HepG2 (cell line): ENCODE measurements around the gene ADAMTS16. TPM values are rescaled to one million over a fixed set of nuclear protein-coding genes. Genes with fewer than 3 reads are reported as not detected.

ENCODE experiments used
- ATAC-seq: fragments of 200-7000 bp; cut with Tn5 transposase; 3 replicates; pipeline ENCODE4 v1.9.1; 2020; ENCODE audit warnings: mild to moderate bottlenecking, moderate library complexity
- BruUV-seq: library from RNA; stranded (reverse); fragments of 400-500 nt; replicated peaks from 2 replicates; lab custom pipeline; 2021; lab: Mats Ljungman, UMichigan
- CTCF ChIA-PET: fragments of 300-600 bp; formaldehyde crosslinking; extraction: SDS; loops from one replicate; lab custom pipeline; 2021; ENCODE audit warnings: low total read pairs, inconsistent platforms, low intra/inter-chr PET ratio; lab: Yijun Ruan, JAX
- POLR2A ChIA-PET: fragments of 350-600 bp; sonication (Branson Sonifier 250); formaldehyde crosslinking; loops from one replicate; lab custom pipeline; 2020; ENCODE audit warnings: antibody characterized with exemption, inconsistent platforms; lab: Yijun Ruan, JAX
- DNase-seq: peaks from one replicate; pipeline ENCODE4 v3.0.0-alpha.2; 2015; ENCODE audit warnings: low spot score
- FAIRE-seq: peaks from 3 replicates; lab custom pipeline; 2011; peaks lifted over from hg19 to GRCh38; lab: Jason Lieb, UNC
- H2AFZ ChIP-seq: one replicate; pipeline ENCODE4 v1.6.1; 2011; ENCODE audit warnings: low read length, inconsistent platforms
- H3K27ac ChIP-seq: fragments of 300-600 bp; 3 replicates; pipeline ENCODE4 v1.8.0; 2011; ENCODE audit warnings: mixed run types, mild to moderate bottlenecking, mixed read lengths, low read length, inconsistent platforms; ENCODE audit not compliant: insufficient read depth; ENCODE audit errors: extremely low read length
- H3K27me3 ChIP-seq, 2 experiments: fragments of 200-600 bp in 1 of 2; 2 replicates in 1 of 2; 3 replicates in 1 of 2; pipeline versions ENCODE4 v1.6.0 to v1.8.0; 2011; ENCODE audit warnings: low read length in 2 of 2, mild to moderate bottlenecking in 2 of 2, moderate library complexity in 2 of 2, inconsistent platforms in 1 of 2; ENCODE audit not compliant: insufficient read depth in 2 of 2, control insufficient read depth in 1 of 2
- H3K36me3 ChIP-seq, 2 experiments: fragments of 200-600 bp in 1 of 2; replicated peaks in 1 of 2; 2 replicates in 1 of 2; 3 replicates in 1 of 2; pipeline versions ENCODE4 v1.5.1 to v1.8.0; 2011; ENCODE audit warnings: low read length in 2 of 2, inconsistent platforms in 1 of 2; ENCODE audit not compliant: insufficient read depth in 2 of 2, control insufficient read depth in 1 of 2
- H3K4me1 ChIP-seq: 2 replicates; pipeline ENCODE4 v1.5.1; 2012; ENCODE audit warnings: low read length, inconsistent platforms; ENCODE audit not compliant: insufficient read depth
- H3K4me2 ChIP-seq: 2 replicates; pipeline ENCODE4 v1.6.0; 2011; ENCODE audit warnings: low read depth, low read length, inconsistent platforms
- H3K4me3 ChIP-seq, 3 experiments: fragments of 200-600 bp in 1 of 3; sonication (generic), shearing (Covaris generic) in 1 of 3; replicated peaks in 1 of 3; 2 replicates each; pipeline ENCODE4 v1.5.1; 2011 to 2016; ENCODE audit warnings: low read length in 3 of 3, inconsistent platforms in 2 of 3, low read depth in 2 of 3, mild to moderate bottlenecking in 2 of 3, control low read depth in 1 of 3, mixed read lengths in 1 of 3; ENCODE audit not compliant: insufficient read depth in 1 of 3
- H3K79me2 ChIP-seq: one replicate; pipeline ENCODE4 v1.6.1; 2011; ENCODE audit warnings: low read length, inconsistent platforms; ENCODE audit not compliant: insufficient read depth
- H3K9ac ChIP-seq: 2 replicates; pipeline ENCODE4 v1.6.0; 2011; ENCODE audit warnings: mild to moderate bottlenecking, low read depth, low read length, inconsistent platforms; ENCODE audit not compliant: insufficient read depth
- H3K9me3 ChIP-seq: 2 replicates; pipeline ENCODE4 v1.5.1; 2012; ENCODE audit warnings: mild to moderate bottlenecking, low read length
- H4K20me1 ChIP-seq: 2 replicates; pipeline ENCODE4 v1.6.0; 2011; ENCODE audit warnings: inconsistent platforms, mild to moderate bottlenecking, low read length, moderate library complexity; ENCODE audit not compliant: insufficient read depth
- ATAD3A ChIP-seq: sonication (generic); formaldehyde crosslinking; IDR thresholded peaks from 2 replicates; pipeline ENCODE4 v1.4.0; 2020; ENCODE audit warnings: missing genetic modification reagents
- ZNF672 ChIP-seq: sonication (generic); formaldehyde crosslinking; IDR thresholded peaks from 2 replicates; pipeline ENCODE4 v1.8.1; 2022; ENCODE audit warnings: missing genetic modification reagents
- ZSCAN12 ChIP-seq: sonication (generic); formaldehyde crosslinking; IDR thresholded peaks from 2 replicates; pipeline ENCODE4 v1.9.0; 2021; ENCODE audit warnings: mild to moderate bottlenecking, missing genetic modification reagents
- WGBS: methylation state at CpG from one replicate; pipeline ENCODE4 v1.1.6; 2017; ENCODE audit warnings: low lambda C conversion rate; 5-methylcytosine and 5-hydroxymethylcytosine counted together
- in situ Hi-C: cut with HindIII; loops from 2 replicates; pipeline ENCODE4 v1.10.0; 2017; ENCODE audit warnings: low pct_unique_long_range_greater_than_20kb; ENCODE audit not compliant: extremely low pct_ligation_motif_present
- intact Hi-C: fragments of 100-400 bp; cut with micrococcal nuclease; formaldehyde crosslinking; loops from one replicate; pipeline ENCODE4 v1.10.0; 2022; ENCODE audit not compliant: unreplicated experiment
- polyA plus RNA-seq, 8 experiments: library from polyadenylated mRNA; depleted of rRNA in 3 of 8; stranded (reverse) in 7 of 8; unstranded in 1 of 8; fragments of >200 nt; fragmentation: Illumina TruSeq in 4 of 8; extraction: Trizol in 4 of 8; gene quantifications; 2 replicates each; pipeline versions ENCODE4 v1.2.1 to v1.2.3, GENCODE V29; 2011 to 2016; ENCODE audit warnings: low read depth in 4 of 8, missing spikeins in 1 of 8, mixed read lengths in 1 of 8; ENCODE audit not compliant: insufficient read depth in 1 of 8
- total RNA-seq, 5 experiments: library from RNA; depleted of rRNA; stranded (reverse); fragments of >200 nt; fragmentation: Illumina TruSeq; extraction: Trizol; gene quantifications; 2 replicates each; pipeline ENCODE4 v1.2.3, GENCODE V29; 2016; ENCODE audit warnings: low read depth in 1 of 5
- TF ChIP-seq, protein P1 (sequence below): sonication (generic); formaldehyde crosslinking; IDR thresholded peaks from 2 replicates; pipeline ENCODE4 v1.5.1; 2020; ENCODE audit warnings: missing genetic modification reagents, mild to moderate bottlenecking, borderline replicate concordance

The ADAMTS16 gene
- total and polyA plus RNA-seq, 2 of the 13 experiments (the other 11 are each of a cell fraction or from before 2014, with no cell fraction given): 0.02 to 0.03 TPM

DNA sequence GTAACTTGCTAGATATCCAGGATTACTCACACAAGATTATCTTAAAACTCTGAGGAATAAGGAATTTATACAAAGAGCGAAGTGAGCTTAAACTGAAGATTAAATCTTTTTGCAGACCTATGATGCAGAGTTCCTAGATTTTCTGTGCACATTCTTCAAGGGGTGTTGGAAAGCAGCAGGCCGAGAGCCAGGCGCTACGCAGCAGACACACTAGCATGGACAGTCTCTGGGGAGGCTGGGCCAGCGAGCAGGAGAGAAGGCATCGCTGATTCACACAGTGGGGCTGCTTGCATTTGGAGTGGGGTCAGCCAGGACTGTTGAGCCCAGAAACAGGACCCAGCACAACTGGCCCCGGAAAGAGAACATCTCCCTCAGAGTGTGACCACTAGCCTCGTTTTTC is 136.3 kb downstream of the ADAMTS16 start (continued):
- TF ChIP-seq ZSCAN12: no peak
- TF ChIP-seq, all 625 proteins: peak for 0

DNA sequence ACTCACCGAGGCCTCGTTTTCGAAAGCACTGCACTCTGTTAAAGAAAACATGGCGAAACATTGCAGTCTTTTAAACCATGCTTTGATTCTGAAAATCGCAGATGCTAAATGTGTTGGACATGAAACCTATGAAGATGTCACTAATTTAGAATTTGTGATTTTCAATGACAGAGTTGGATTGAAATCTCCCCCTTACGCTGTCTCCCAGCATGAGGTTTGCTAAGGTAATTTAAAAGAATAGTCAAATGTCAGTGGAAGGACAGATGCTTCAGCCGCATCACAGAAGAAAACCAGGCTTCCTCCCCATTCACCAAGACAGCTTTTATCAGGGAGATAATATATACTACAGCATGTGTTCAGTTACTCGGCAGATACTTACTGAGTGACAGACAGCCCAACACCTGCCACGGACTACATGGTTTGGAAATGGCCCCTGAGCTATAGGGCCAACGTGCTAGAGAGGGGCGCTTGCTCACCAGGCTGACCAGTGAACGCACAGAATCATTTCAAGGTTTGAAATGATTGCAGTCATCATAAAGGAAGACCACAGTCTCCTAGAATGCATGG is 136.9 kb downstream of the ADAMTS16 start:
- no peak for FAIRE-seq
- ChIA-PET POLR2A (no interaction called here), CTCF (no interaction called here)
- Histone ChIP-seq H3K79me2 (no peaks in the 10 kb centered on the region), H3K4me3 (no peak overlapping the region), H3K4me1 (no peaks in the 10 kb centered on the region), H3K4me2 (no peak overlapping the region), H2AFZ (no peak overlapping the region), H4K20me1 (no peaks in the 10 kb centered on the region), H3K9ac (no peak overlapping the region), H3K9me3 (no peaks in the 10 kb centered on the region), H3K36me3 (no peaks in the 10 kb centered on the region), H3K27ac (no peak overlapping the region), H3K27me3 (no peaks in the 10 kb centered on the region)
- no peak for ATAC-seq
- TF ChIP-seq ZNF672: no peak
- no peak for TF ChIP-seq ATAD3A
- TF ChIP-seq, protein P1, sequence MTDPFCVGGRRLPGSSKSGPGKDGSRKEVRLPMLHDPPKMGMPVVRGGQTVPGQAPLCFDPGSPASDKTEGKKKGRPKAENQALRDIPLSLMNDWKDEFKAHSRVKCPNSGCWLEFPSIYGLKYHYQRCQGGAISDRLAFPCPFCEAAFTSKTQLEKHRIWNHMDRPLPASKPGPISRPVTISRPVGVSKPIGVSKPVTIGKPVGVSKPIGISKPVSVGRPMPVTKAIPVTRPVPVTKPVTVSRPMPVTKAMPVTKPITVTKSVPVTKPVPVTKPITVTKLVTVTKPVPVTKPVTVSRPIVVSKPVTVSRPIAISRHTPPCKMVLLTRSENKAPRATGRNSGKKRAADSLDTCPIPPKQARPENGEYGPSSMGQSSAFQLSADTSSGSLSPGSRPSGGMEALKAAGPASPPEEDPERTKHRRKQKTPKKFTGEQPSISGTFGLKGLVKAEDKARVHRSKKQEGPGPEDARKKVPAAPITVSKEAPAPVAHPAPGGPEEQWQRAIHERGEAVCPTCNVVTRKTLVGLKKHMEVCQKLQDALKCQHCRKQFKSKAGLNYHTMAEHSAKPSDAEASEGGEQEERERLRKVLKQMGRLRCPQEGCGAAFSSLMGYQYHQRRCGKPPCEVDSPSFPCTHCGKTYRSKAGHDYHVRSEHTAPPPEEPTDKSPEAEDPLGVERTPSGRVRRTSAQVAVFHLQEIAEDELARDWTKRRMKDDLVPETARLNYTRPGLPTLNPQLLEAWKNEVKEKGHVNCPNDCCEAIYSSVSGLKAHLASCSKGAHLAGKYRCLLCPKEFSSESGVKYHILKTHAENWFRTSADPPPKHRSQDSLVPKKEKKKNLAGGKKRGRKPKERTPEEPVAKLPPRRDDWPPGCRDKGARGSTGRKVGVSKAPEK (CRISPR knock-in tag): no peak
- DNase-seq: no peak
- intact Hi-C loops: loop anchor here (5.0 kb wide), 1 partner anchor 230 kb away; no protein-coding TSS in a partner anchor
- no TSS peak for BruUV-seq
- in situ Hi-C loops: no loop called here
- WGBS: 46% methylated on average over 9 of the region's 12 CpGs
